H1 (cell line): ENCODE measurements around the gene CAMTA1. TPM values are rescaled to one million over a fixed set of nuclear protein-coding genes. Genes with fewer than 3 reads are reported as not detected.

Source experiments
- CTCF ChIA-PET: fragments of 300-600 bp; sonication (Branson Sonifier 250); formaldehyde crosslinking; loops from one replicate; lab custom pipeline; 2021; ENCODE audit not compliant: partially characterized antibody; lab: Charles Lee
- POLR2A ChIA-PET: fragments of 300-600 bp; sonication (Branson Sonifier 250); formaldehyde crosslinking; loops from one replicate; lab custom pipeline; 2021; ENCODE audit warnings: inconsistent platforms; ENCODE audit not compliant: partially characterized antibody; lab: Charles Lee
- DNase-seq, 2 experiments: peaks; one replicate each; pipeline versions ENCODE4 v3.0.0 to v3.0.0-alpha.2; 2010 to 2022; ENCODE audit warnings: low spot score in 2 of 2, low read depth in 1 of 2, mixed read lengths in 1 of 2
- FAIRE-seq: peaks from 2 replicates; lab custom pipeline; 2011; peaks lifted over from hg19 to GRCh38; lab: Jason Lieb, UNC
- H2AFZ ChIP-seq: 2 replicates; pipeline ENCODE4 v1.8.1; 2012; ENCODE audit warnings: low read length, inconsistent platforms
- H2AK5ac ChIP-seq: 2 replicates; pipeline ENCODE4 v1.6.1; 2013; ENCODE audit warnings: low read depth, low read length
- H2BK120ac ChIP-seq: replicated peaks from 2 replicates; pipeline ENCODE3; 2013; ENCODE audit warnings: low read depth, low read length, inconsistent platforms
- H2BK12ac ChIP-seq: 2 replicates; pipeline ENCODE4 v1.6.1; 2013; ENCODE audit warnings: low read depth, low read length
- H2BK15ac ChIP-seq: 2 replicates; pipeline ENCODE4 v1.6.1; 2013; ENCODE audit warnings: low read length
- H2BK20ac ChIP-seq: 2 replicates; pipeline ENCODE4 v1.6.1; 2013; ENCODE audit warnings: low read length
- H2BK5ac ChIP-seq: 2 replicates; pipeline ENCODE4 v1.6.1; 2013; ENCODE audit warnings: low read depth, low read length
- H3K14ac ChIP-seq: 2 replicates; pipeline ENCODE4 v1.6.1; 2013; ENCODE audit warnings: inconsistent platforms; ENCODE audit not compliant: insufficient read length
- H3K18ac ChIP-seq: 2 replicates; pipeline ENCODE4 v1.6.1; 2013; ENCODE audit warnings: low read length; ENCODE audit errors: extremely low read depth
- H3K23ac ChIP-seq: 2 replicates; pipeline ENCODE4 v1.6.1; 2013; ENCODE audit warnings: inconsistent platforms; ENCODE audit not compliant: insufficient read length
- H3K23me2 ChIP-seq: 2 replicates; pipeline ENCODE4 v1.6.1; 2013; ENCODE audit warnings: low read depth, low read length
- H3K27ac ChIP-seq: 2 replicates; pipeline ENCODE4 v1.6.1; 2011; ENCODE audit warnings: low read depth, low read length, inconsistent platforms
- H3K27me3 ChIP-seq, 4 experiments: replicated peaks in 1 of 4; 1 replicate in 1 of 4; 2 replicates in 3 of 4; pipeline versions ENCODE4 v1.6.1 to v1.8.1; 2011 to 2013; ENCODE audit warnings: low read length in 3 of 4, mild to moderate bottlenecking in 3 of 4, inconsistent platforms in 2 of 4, mixed read lengths in 2 of 4, moderate library complexity in 1 of 4; ENCODE audit not compliant: control insufficient read depth in 3 of 4, insufficient read depth in 3 of 4; ENCODE audit errors: extremely low read depth in 1 of 4
- H3K36me3 ChIP-seq, 4 experiments: 2 replicates each; pipeline versions ENCODE4 v1.6.1 to v1.8.1; 2011 to 2013; ENCODE audit warnings: mild to moderate bottlenecking in 4 of 4, low read length in 3 of 4, moderate library complexity in 2 of 4, control low read depth in 1 of 4, inconsistent platforms in 1 of 4; ENCODE audit not compliant: insufficient read depth in 4 of 4, control insufficient read depth in 2 of 4
- H3K4ac ChIP-seq: replicated peaks from 2 replicates; pipeline ENCODE3; 2013; ENCODE audit warnings: low read length, low read depth, mixed read lengths, inconsistent platforms; ENCODE audit not compliant: insufficient read length
- H3K4me1 ChIP-seq, 4 experiments: replicated peaks in 1 of 4; 1 replicate in 1 of 4; 2 replicates in 3 of 4; pipeline versions ENCODE4 v1.6.1 to v1.8.1; 2011 to 2013; ENCODE audit warnings: low read length in 3 of 4, inconsistent platforms in 2 of 4, mixed read lengths in 1 of 4; ENCODE audit not compliant: insufficient read depth in 4 of 4, control insufficient read depth in 3 of 4
- H3K4me2 ChIP-seq, 2 experiments: 2 replicates each; pipeline versions ENCODE4 v1.6.1 to v1.8.1; 2011 to 2013; ENCODE audit warnings: low read depth in 2 of 2, low read length in 2 of 2, control low read depth in 1 of 2, inconsistent platforms in 1 of 2, mild to moderate bottlenecking in 1 of 2; ENCODE audit not compliant: insufficient read depth in 1 of 2
- H3K4me3 ChIP-seq, 4 experiments: fragments of 200-600, 300-600 bp in 1 of 4; sonication (generic), shearing (Covaris generic), sonication (Bioruptor Twin) in 1 of 4; 2 replicates each; pipeline versions ENCODE4 v1.5.1 to v1.8.1; 2011 to 2016; ENCODE audit warnings: low read length in 4 of 4, low read depth in 3 of 4, control low read depth in 2 of 4, inconsistent platforms in 2 of 4, mild to moderate bottlenecking in 2 of 4, mixed read lengths in 1 of 4, moderate library complexity in 1 of 4; ENCODE audit not compliant: insufficient read depth in 2 of 4; ENCODE audit errors: extremely low read depth in 1 of 4
- H3K56ac ChIP-seq: replicated peaks from 2 replicates; pipeline ENCODE3; 2013; ENCODE audit warnings: low read depth, mild to moderate bottlenecking, mixed read lengths, low read length, inconsistent platforms; ENCODE audit not compliant: insufficient read length
- H3K79me1 ChIP-seq: 2 replicates; pipeline ENCODE4 v1.6.1; 2013; ENCODE audit warnings: low read depth, low read length, control low read depth
- H3K79me2 ChIP-seq, 2 experiments: 2 replicates each; pipeline versions ENCODE4 v1.6.1 to v1.8.1; 2012 to 2013; ENCODE audit warnings: low read length in 2 of 2, mild to moderate bottlenecking in 2 of 2, inconsistent platforms in 1 of 2; ENCODE audit not compliant: insufficient read depth in 2 of 2, control insufficient read depth in 1 of 2
- H3K9ac ChIP-seq, 4 experiments: replicated peaks in 1 of 4; 1 replicate in 1 of 4; 2 replicates in 3 of 4; pipeline versions ENCODE4 v1.6.1 to v1.8.1; 2011 to 2013; ENCODE audit warnings: low read depth in 3 of 4, low read length in 3 of 4, control low read depth in 2 of 4, mild to moderate bottlenecking in 2 of 4, moderate library complexity in 2 of 4, inconsistent platforms in 1 of 4; ENCODE audit errors: extremely low read depth in 1 of 4
- H3K9me3 ChIP-seq, 2 experiments: 2 replicates each; pipeline versions ENCODE4 v1.6.1 to v1.8.1; 2012 to 2013; ENCODE audit warnings: mild to moderate bottlenecking in 2 of 2, moderate library complexity in 2 of 2, control low read depth in 1 of 2, inconsistent platforms in 1 of 2, low read depth in 1 of 2, low read length in 1 of 2, mixed read lengths in 1 of 2; ENCODE audit not compliant: insufficient read depth in 2 of 2
- H4K20me1 ChIP-seq, 2 experiments: replicated peaks in 1 of 2; 2 replicates each; pipeline versions ENCODE3 to v1.8.1; 2011 to 2013; ENCODE audit warnings: inconsistent platforms in 2 of 2, low read length in 2 of 2, mild to moderate bottlenecking in 1 of 2; ENCODE audit not compliant: insufficient read depth in 2 of 2, control insufficient read depth in 1 of 2
- H4K5ac ChIP-seq: 2 replicates; pipeline ENCODE4 v1.6.1; 2013; ENCODE audit warnings: low read length, low read depth, mixed read lengths, inconsistent platforms; ENCODE audit not compliant: insufficient read length
- H4K8ac ChIP-seq: 2 replicates; pipeline ENCODE4 v1.8.0; 2013; ENCODE audit warnings: mild to moderate bottlenecking, moderate library complexity, low read length, inconsistent platforms; ENCODE audit not compliant: insufficient read depth; ENCODE audit errors: extremely low read depth
- H4K91ac ChIP-seq: replicated peaks from 2 replicates; pipeline ENCODE3; 2013; ENCODE audit warnings: low read length, mixed read lengths, inconsistent platforms; ENCODE audit not compliant: insufficient read length
- ASH2L ChIP-seq: fragments of 200-600, 300-600 bp; sonication (generic); IDR thresholded peaks from one replicate; pipeline ENCODE4 v1.7.1; 2017; ENCODE audit warnings: low read length
- CREB1 ChIP-seq: IDR thresholded peaks from 2 replicates; pipeline ENCODE4 v1.6.1; 2012; ENCODE audit warnings: inconsistent platforms
- HDAC6 ChIP-seq: IDR thresholded peaks from one replicate; pipeline ENCODE4 v1.7.1; 2012; ENCODE audit warnings: low read depth, mild to moderate bottlenecking, inconsistent platforms, low read length, moderate library complexity
- NANOG ChIP-seq: IDR thresholded peaks from 2 replicates; pipeline ENCODE4 v1.6.1; 2011; ENCODE audit warnings: low read length, low read depth, mild to moderate bottlenecking, inconsistent platforms; ENCODE audit not compliant: insufficient read depth, poor library complexity, severe bottlenecking
- RAD21 ChIP-seq, 2 experiments: IDR thresholded peaks in 1 of 2; conservative IDR thresholded peaks in 1 of 2; 2 replicates each; pipeline ENCODE4 v1.6.1; 2011; ENCODE audit warnings: low read depth in 2 of 2, low read length in 2 of 2, improper control_type of control experiment in 1 of 2, inconsistent platforms in 1 of 2, mild to moderate bottlenecking in 1 of 2, moderate library complexity in 1 of 2
- RBBP5 ChIP-seq: IDR thresholded peaks from 2 replicates; pipeline ENCODE4 v1.7.1; 2012; ENCODE audit warnings: low read depth, mild to moderate bottlenecking, inconsistent platforms, low read length, moderate library complexity, borderline replicate concordance
- RXRA ChIP-seq: IDR thresholded peaks from 2 replicates; pipeline ENCODE4 v1.6.1; 2011; ENCODE audit warnings: low read depth, mild to moderate bottlenecking, low read length, moderate library complexity; ENCODE audit not compliant: insufficient read depth
- YY1 ChIP-seq: IDR thresholded peaks from 2 replicates; pipeline ENCODE4 v1.6.1; 2011; ENCODE audit warnings: low read depth, mild to moderate bottlenecking, low read length
- WGBS, 2 experiments: shearing (Covaris generic) in 1 of 2; methylation state at CpG; one replicate each; pipeline versions ENCODE4 v1.1.6 to v1.1.7; 2013 to 2015; ENCODE audit warnings: low lambda C conversion rate in 2 of 2, mixed read lengths in 2 of 2, inconsistent platforms in 1 of 2, low coverage in 1 of 2, missing lambda C conversion rate in 1 of 2; ENCODE audit not compliant: insufficient replicate concordance in 2 of 2, insufficient coverage in 1 of 2, insufficient read length in 1 of 2; ENCODE audit errors: extremely low coverage in 1 of 2, missing lambda C conversion rate in 1 of 2; 5-methylcytosine and 5-hydroxymethylcytosine counted together
- polyA plus RNA-seq, 7 experiments: library from polyadenylated mRNA; depleted of rRNA in 3 of 7; stranded (reverse) in 5 of 7; unstranded in 2 of 7; fragments of >200 nt in 5 of 7; fragments of 200-250 nt in 2 of 7; gene quantifications; 1 replicate in 5 of 7; 2 replicates in 1 of 7; 4 replicates in 1 of 7; pipeline versions ENCODE4 v1.2.1 to v1.2.3, GENCODE V29; 2011 to 2013; ENCODE audit warnings: missing spikeins in 2 of 7, mixed read lengths in 2 of 7
- total RNA-seq: library from RNA; stranded (reverse); fragmentation: NEBNext Ultra II Directional; extraction: Animal tissue kit (Norgen Biotek cat#: 25700); gene quantifications from 2 replicates; pipeline ENCODE4 v1.2.1, GENCODE V29; 2021
- TF ChIP-seq, protein P1 (sequence below), 3 experiments: IDR thresholded peaks; 1 replicate in 2 of 3; 2 replicates in 1 of 3; pipeline versions ENCODE4 v1.5.1 to v1.6.1; 2011; ENCODE audit warnings: low read length in 3 of 3, mild to moderate bottlenecking in 3 of 3, inconsistent platforms in 2 of 3, low read depth in 1 of 3, moderate library complexity in 1 of 3; ENCODE audit not compliant: insufficient read depth in 1 of 3; ENCODE audit errors: control extremely low read depth in 1 of 3

The CAMTA1 gene
- total and polyA plus RNA-seq, 2 of the 8 experiments (the other 6 are each of a cell fraction or from before 2014, with no cell fraction given), result 65.0 to 119 TPM

- Histone ChIP-seq H2BK5ac (no peak overlapping the region), H2BK20ac (no peak overlapping the region), H2AFZ (no peak overlapping the region), H3K9ac (no peak overlapping the region), H3K56ac (no peak overlapping the region), H2BK120ac (no peak overlapping the region), H3K36me3 (no peaks in the 10 kb centered on the region), H3K79me2 (no peaks in the 10 kb centered on the region), H2AK5ac (no peak overlapping the region), H3K27me3 (no peaks in the 10 kb centered on the region), H4K20me1 (peaks cover 0 to 3% of the 10 kb centered on the region in 2 experiments), H3K23me2 (peaks cover 4% of the 10 kb centered on the region; the same call in 1 of the 2 replicates), H3K4me1 (peaks cover 0 to 4% (median 3%) of the 10 kb centered on the region in 4 experiments; a peak in 3 of 7 replicates), H2BK12ac (no peak overlapping the region), H3K4me2 (no peak overlapping the region), H3K4me3 (no peak overlapping the region), H4K91ac (no peak overlapping the region), H3K4ac (no peak overlapping the region), H4K5ac (no peak overlapping the region), H3K18ac (no peak overlapping the region), H2BK15ac (no peak overlapping the region), H3K79me1 (no peaks in the 10 kb centered on the region), H4K8ac (no peak overlapping the region), H3K27ac (no peak overlapping the region), H3K23ac (no peak overlapping the region), H3K14ac (no peak overlapping the region), H3K9me3 (no peaks in the 10 kb centered on the region)
- no peak for DNase-seq
- WGBS, 2 experiments, result 91% methylated on average over 8 of the region's 8 CpGs; no CpG with 5 or more reads in 1 of the 2 experiments
- POLR2A ChIA-PET, result no interaction called here
- CTCF ChIA-PET, result interaction anchor here (1.0 to 9.2 kb wide), 4 partner anchors 13 to 142 kb away, joined by 3 to 78 read pairs (median 4); no protein-coding TSS in a partner anchor
- no peak for FAIRE-seq
- TF ChIP-seq CREB1, result no peak
- TF ChIP-seq HDAC6, result no peak
- no peak for TF ChIP-seq ASH2L
- TF ChIP-seq NANOG, result no peak
- no peak for TF ChIP-seq YY1
- TF ChIP-seq, protein P1, sequence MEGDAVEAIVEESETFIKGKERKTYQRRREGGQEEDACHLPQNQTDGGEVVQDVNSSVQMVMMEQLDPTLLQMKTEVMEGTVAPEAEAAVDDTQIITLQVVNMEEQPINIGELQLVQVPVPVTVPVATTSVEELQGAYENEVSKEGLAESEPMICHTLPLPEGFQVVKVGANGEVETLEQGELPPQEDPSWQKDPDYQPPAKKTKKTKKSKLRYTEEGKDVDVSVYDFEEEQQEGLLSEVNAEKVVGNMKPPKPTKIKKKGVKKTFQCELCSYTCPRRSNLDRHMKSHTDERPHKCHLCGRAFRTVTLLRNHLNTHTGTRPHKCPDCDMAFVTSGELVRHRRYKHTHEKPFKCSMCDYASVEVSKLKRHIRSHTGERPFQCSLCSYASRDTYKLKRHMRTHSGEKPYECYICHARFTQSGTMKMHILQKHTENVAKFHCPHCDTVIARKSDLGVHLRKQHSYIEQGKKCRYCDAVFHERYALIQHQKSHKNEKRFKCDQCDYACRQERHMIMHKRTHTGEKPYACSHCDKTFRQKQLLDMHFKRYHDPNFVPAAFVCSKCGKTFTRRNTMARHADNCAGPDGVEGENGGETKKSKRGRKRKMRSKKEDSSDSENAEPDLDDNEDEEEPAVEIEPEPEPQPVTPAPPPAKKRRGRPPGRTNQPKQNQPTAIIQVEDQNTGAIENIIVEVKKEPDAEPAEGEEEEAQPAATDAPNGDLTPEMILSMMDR (IDR thresholded peaks at IDR 0.05; ENCODE audit: control extremely low read depth in 1 of 3, insufficient read depth in 1 of 3, low read depth in 1 of 3, low read length in 3 of 3), result peak in 1 of 3 experiments; percentile 28; a peak in 1 of 4 replicates
- TF ChIP-seq RAD21 (IDR thresholded peaks at IDR 0.05 in 1 of 2, conservative IDR thresholded peaks at IDR 0.05 in 1 of 2; ENCODE audit: low read depth in 2 of 2, low read length in 2 of 2), result peak in 1 of 2 experiments; percentile 12; a peak in 2 of 4 replicates
- no peak for TF ChIP-seq RBBP5
- TF ChIP-seq RXRA, result no peak
Measured at GRCh38 chr1:7487766-7488474, 702.7 kb downstream of the CAMTA1 start.
